ENCODE results near the gene SLC25A42.

The SLC25A42 gene

DNA sequence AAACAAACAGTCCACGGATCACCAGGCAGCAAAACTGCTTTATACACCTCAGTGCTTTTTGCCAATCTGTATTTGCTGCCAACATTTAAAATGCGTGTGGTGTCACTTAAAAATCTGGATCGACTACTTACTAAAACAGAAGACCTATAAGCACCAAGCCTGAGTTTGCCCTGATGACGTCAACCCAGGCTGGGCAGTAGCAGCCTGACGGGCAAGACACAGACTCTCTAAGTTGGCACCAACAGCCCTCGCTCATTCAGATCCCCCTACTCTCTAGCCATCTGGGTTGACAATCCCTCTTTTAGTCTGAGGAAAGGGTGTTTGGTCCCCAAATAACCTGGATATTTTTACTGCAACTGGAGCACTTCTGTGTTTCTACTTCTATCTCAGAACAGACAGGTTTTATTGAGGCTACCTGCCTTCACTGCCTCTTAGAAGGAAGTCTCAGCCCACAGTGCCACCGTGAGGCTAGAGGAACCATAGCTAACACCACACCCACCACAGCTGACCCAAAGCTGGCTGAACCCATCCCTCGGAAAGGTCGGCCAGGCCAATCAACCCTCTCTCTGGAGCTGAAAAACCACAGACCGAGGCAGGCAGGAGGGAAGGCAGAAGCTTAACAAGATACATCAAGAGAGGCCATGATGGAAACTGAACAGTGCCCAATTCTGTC lies 37.4 kb upstream of the SLC25A42 start:
- Histone ChIP-seq H3K27me3 (ENCODE audit: insufficient read depth, poor library complexity, severe bottlenecking) (no peaks in the 10 kb centered on the region), H3K4me1 (ENCODE audit: insufficient read depth, poor library complexity, severe bottlenecking) (no peaks in the 10 kb centered on the region), H3K4me3 (ENCODE audit: severe bottlenecking) (no peak overlapping the region), H3K9me3 (ENCODE audit: severe bottlenecking) (no peaks in the 10 kb centered on the region), H3K27ac (ENCODE audit: poor library complexity, severe bottlenecking) (no peak overlapping the region), H3K36me3 (ENCODE audit: low read depth) (peaks cover 92% of the 10 kb centered on the region)
- DNase-seq (ENCODE audit: low spot score): no peak
- TF ChIP-seq, protein P1, sequence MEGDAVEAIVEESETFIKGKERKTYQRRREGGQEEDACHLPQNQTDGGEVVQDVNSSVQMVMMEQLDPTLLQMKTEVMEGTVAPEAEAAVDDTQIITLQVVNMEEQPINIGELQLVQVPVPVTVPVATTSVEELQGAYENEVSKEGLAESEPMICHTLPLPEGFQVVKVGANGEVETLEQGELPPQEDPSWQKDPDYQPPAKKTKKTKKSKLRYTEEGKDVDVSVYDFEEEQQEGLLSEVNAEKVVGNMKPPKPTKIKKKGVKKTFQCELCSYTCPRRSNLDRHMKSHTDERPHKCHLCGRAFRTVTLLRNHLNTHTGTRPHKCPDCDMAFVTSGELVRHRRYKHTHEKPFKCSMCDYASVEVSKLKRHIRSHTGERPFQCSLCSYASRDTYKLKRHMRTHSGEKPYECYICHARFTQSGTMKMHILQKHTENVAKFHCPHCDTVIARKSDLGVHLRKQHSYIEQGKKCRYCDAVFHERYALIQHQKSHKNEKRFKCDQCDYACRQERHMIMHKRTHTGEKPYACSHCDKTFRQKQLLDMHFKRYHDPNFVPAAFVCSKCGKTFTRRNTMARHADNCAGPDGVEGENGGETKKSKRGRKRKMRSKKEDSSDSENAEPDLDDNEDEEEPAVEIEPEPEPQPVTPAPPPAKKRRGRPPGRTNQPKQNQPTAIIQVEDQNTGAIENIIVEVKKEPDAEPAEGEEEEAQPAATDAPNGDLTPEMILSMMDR (IDR thresholded peaks at IDR 0.05; ENCODE audit: poor library complexity, severe bottlenecking): peak; percentile 22
- ATAC-seq (ENCODE audit: low read depth): 0 out of 3 replicates have a peak, but pooled peaks have one; percentile 41

DNA sequence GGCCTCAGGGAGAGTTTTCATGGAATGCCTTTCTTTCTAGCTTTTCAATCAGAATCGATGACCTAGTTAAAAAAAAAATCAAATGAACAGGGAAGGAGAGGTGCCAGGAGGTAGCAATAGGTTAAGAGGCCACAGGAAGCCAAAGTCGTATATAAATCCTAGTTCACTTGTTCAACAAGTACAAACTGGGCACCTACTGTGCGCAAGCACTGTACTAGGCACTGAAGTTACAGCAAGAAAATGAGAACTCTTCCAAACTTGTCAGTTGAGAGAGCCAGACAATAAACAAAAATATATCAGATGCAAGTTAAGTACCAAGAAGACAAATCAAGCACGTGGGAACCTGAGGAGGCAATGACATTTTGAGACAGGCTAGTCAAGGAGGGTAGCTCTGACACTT lies 36.6 kb upstream of the SLC25A42 start:
- H3K27ac ChIP-seq (ENCODE audit: poor library complexity, severe bottlenecking): no peak overlapping the region
- peaks cover 90% of the 10 kb centered on the region for H3K36me3 ChIP-seq (ENCODE audit: low read depth)
- no peaks in the 10 kb centered on the region for H3K27me3 ChIP-seq (ENCODE audit: insufficient read depth, poor library complexity, severe bottlenecking)
- no peak for DNase-seq (ENCODE audit: low spot score)
- peaks cover 1% of the 10 kb centered on the region for H3K4me1 ChIP-seq (ENCODE audit: insufficient read depth, poor library complexity, severe bottlenecking)
- no peaks in the 10 kb centered on the region for H3K9me3 ChIP-seq (ENCODE audit: severe bottlenecking)
- no peak for ATAC-seq (ENCODE audit: low read depth)
- H3K4me3 ChIP-seq (ENCODE audit: severe bottlenecking): no peak overlapping the region
- TF ChIP-seq, protein P1 (IDR thresholded peaks at IDR 0.05; ENCODE audit: poor library complexity, severe bottlenecking): no peak

DNA sequence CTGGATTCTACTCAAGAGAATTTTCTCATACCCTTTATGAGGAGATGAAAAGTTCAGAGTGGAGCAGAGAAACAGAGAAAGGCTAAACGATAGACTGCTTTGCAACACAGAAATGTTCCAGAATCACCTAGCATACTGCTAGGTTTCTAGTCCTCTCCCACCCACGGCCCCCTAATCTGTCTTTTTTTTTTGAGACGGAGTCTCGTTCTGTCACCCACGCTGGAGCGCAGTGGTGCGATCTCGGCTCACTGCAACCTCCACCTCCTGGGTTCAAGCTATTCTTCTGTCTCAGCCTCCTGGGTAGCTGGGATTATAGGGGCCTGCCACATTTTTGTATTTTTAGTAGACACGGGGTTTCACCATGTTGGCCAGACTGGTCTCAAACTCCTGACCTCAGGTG lies 35.3 kb upstream of the SLC25A42 start:
- TF ChIP-seq, protein P1 (IDR thresholded peaks at IDR 0.05; ENCODE audit: poor library complexity, severe bottlenecking): no peak
- H3K27ac ChIP-seq (ENCODE audit: poor library complexity, severe bottlenecking): no peak overlapping the region
- no peak for DNase-seq (ENCODE audit: low spot score)
- H3K4me1 ChIP-seq (ENCODE audit: insufficient read depth, poor library complexity, severe bottlenecking): peaks cover 2% of the 10 kb centered on the region
- no peak overlapping the region for H3K4me3 ChIP-seq (ENCODE audit: severe bottlenecking)
- H3K9me3 ChIP-seq (ENCODE audit: severe bottlenecking): no peaks in the 10 kb centered on the region
- peaks cover 77% of the 10 kb centered on the region for H3K36me3 ChIP-seq (ENCODE audit: low read depth)
- H3K27me3 ChIP-seq (ENCODE audit: insufficient read depth, poor library complexity, severe bottlenecking): no peaks in the 10 kb centered on the region
- ATAC-seq (ENCODE audit: low read depth): no peak

DNA sequence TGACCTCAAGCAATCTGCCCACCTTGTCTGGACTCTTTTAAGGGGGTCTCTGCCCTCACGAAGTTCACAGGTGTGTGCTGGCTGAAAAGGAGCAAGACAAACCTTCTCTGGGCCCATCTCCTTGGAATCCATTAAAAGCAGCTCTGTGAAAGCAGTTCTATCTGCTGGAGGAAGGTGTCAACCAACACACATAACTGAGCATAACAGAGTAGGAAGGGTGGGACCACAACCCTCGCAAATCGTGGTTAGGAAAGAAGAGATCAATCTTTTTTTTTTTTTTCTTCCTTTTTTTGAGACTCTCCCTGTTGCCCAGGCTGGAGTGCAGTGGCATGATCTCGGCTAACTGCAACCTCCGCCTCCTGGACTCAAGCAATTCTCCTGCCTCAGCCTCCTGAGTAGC lies 31.9 kb upstream of the SLC25A42 start:
- DNase-seq (ENCODE audit: low spot score): no peak
- Histone ChIP-seq H3K27me3 (ENCODE audit: insufficient read depth, poor library complexity, severe bottlenecking) (no peaks in the 10 kb centered on the region), H3K36me3 (ENCODE audit: low read depth) (peaks cover 47% of the 10 kb centered on the region), H3K27ac (ENCODE audit: poor library complexity, severe bottlenecking) (peak overlapping the region; percentile 70), H3K9me3 (ENCODE audit: severe bottlenecking) (no peaks in the 10 kb centered on the region), H3K4me3 (ENCODE audit: severe bottlenecking) (peak overlapping the region; percentile 96), H3K4me1 (ENCODE audit: insufficient read depth, poor library complexity, severe bottlenecking) (peaks cover 2% of the 10 kb centered on the region)
- TF ChIP-seq, protein P1 (IDR thresholded peaks at IDR 0.05; ENCODE audit: poor library complexity, severe bottlenecking): no peak
- no peak for ATAC-seq (ENCODE audit: low read depth)

All from RWPE2 (cell line).